Measurements from ENCODE around the gene WDR46. TPM values are rescaled to one million over a fixed set of nuclear protein-coding genes. Genes with fewer than 3 reads are reported as not detected.

Gene WDR46
- polyA plus RNA-seq, 1 donor from 2014 or later, result 68.7 TPM

GRCh38 chr6:33248932-33249731, 39.9 kb downstream of the WDR46 start:
- Mint-ChIP-seq H3K4me3 (peak overlapping the region; percentile 87 to 98 (median 94)), H3K36me3 (peaks cover 3% of the 10 kb centered on the region), H3K27ac (peak overlapping the region; percentile 94 to 99 (median 98)), H3K27me3 (peaks cover 2% of the 10 kb centered on the region), H3K9me3 (no peaks in the 10 kb centered on the region), H3K4me1 (peaks cover 13 to 14% (median 13%) of the 10 kb centered on the region in 3 donors)

- Mint-ChIP-seq H3K27ac (peak overlapping the region; percentile 94 to 99 (median 98)), H3K9me3 (no peaks in the 10 kb centered on the region), H3K4me1 (peaks cover 13 to 14% (median 13%) of the 10 kb centered on the region in 3 donors), H3K4me3 (peak overlapping the region; percentile 87 to 98 (median 94)), H3K27me3 (peaks cover 3% of the 10 kb centered on the region), H3K36me3 (peaks cover 3% of the 10 kb centered on the region)
Observed at GRCh38 chr6:33248643-33248931, 40.5 kb downstream of the WDR46 start.

GRCh38 chr6:33247977-33248642, 40.9 kb downstream of the WDR46 start:
- H3K9me3 Mint-ChIP-seq, result no peaks in the 10 kb centered on the region
- peak overlapping the region; percentile 94 to 99 (median 98) for H3K27ac Mint-ChIP-seq
- peaks cover 3% of the 10 kb centered on the region for H3K36me3 Mint-ChIP-seq
- peaks cover 13 to 14% (median 13%) of the 10 kb centered on the region in 3 donors for H3K4me1 Mint-ChIP-seq
- peak overlapping the region; percentile 87 to 98 (median 94) for H3K4me3 Mint-ChIP-seq
- peaks cover 6% of the 10 kb centered on the region for H3K27me3 Mint-ChIP-seq

- no peaks in the 10 kb centered on the region for H3K36me3 Mint-ChIP-seq
- peaks cover 13% of the 10 kb centered on the region for H3K27me3 Mint-ChIP-seq
- peak overlapping the region in 1 of 3 donors; percentile 39 for H3K27ac Mint-ChIP-seq
- H3K9me3 Mint-ChIP-seq, result no peaks in the 10 kb centered on the region
- peaks cover 0 to 5% (median 2%) of the 10 kb centered on the region in 3 donors for H3K4me1 Mint-ChIP-seq
- H3K4me3 Mint-ChIP-seq, result no peak overlapping the region
Observed at GRCh38 chr6:33243476-33243875, 45.6 kb downstream of the WDR46 start.

GRCh38 chr6:33241968-33242367, 47.1 kb downstream of the WDR46 start:
- H3K9me3 Mint-ChIP-seq, result no peaks in the 10 kb centered on the region
- H3K27me3 Mint-ChIP-seq, result peaks cover 16% of the 10 kb centered on the region
- no peak overlapping the region for H3K27ac Mint-ChIP-seq
- no peak overlapping the region for H3K4me3 Mint-ChIP-seq
- H3K4me1 Mint-ChIP-seq, result peaks cover 0 to 3% (median 0%) of the 10 kb centered on the region in 3 donors
- H3K36me3 Mint-ChIP-seq, result no peaks in the 10 kb centered on the region

- peaks cover 2% of the 10 kb centered on the region for H3K36me3 Mint-ChIP-seq
- H3K4me1 Mint-ChIP-seq, result peaks cover 0 to 3% (median 0%) of the 10 kb centered on the region in 3 donors
- no peaks in the 10 kb centered on the region for H3K9me3 Mint-ChIP-seq
- H3K27me3 Mint-ChIP-seq, result peaks cover 22% of the 10 kb centered on the region
- H3K4me3 Mint-ChIP-seq, result no peak overlapping the region
- no peak overlapping the region for H3K27ac Mint-ChIP-seq
Observed at GRCh38 chr6:33237741-33238140, 51.3 kb downstream of the WDR46 start.

GRCh38 chr6:33236852-33237251, 52.2 kb downstream of the WDR46 start:
- H3K4me3 Mint-ChIP-seq, result no peak overlapping the region
- H3K27ac Mint-ChIP-seq, result no peak overlapping the region
- no peaks in the 10 kb centered on the region for H3K9me3 Mint-ChIP-seq
- peaks cover 20% of the 10 kb centered on the region for H3K27me3 Mint-ChIP-seq
- peaks cover 0 to 1% (median 0%) of the 10 kb centered on the region in 3 donors for H3K4me1 Mint-ChIP-seq
- peaks cover 3% of the 10 kb centered on the region for H3K36me3 Mint-ChIP-seq

GRCh38 chr6:33236328-33236727, 52.7 kb downstream of the WDR46 start:
- H3K27me3 Mint-ChIP-seq, result peaks cover 20% of the 10 kb centered on the region

GRCh38 chr6:33235221-33235634, 53.8 kb downstream of the WDR46 start:
- no peaks in the 10 kb centered on the region for H3K9me3 Mint-ChIP-seq
- H3K27ac Mint-ChIP-seq, result no peak overlapping the region
- no peaks in the 10 kb centered on the region for H3K4me1 Mint-ChIP-seq
- peaks cover 3% of the 10 kb centered on the region for H3K36me3 Mint-ChIP-seq
- peaks cover 20% of the 10 kb centered on the region for H3K27me3 Mint-ChIP-seq
- H3K4me3 Mint-ChIP-seq, result no peak overlapping the region

More at GRCh38 chr6:33236328-33236727, 52.7 kb downstream of the WDR46 start:
- peaks cover 3% of the 10 kb centered on the region for H3K36me3 Mint-ChIP-seq
- no peaks in the 10 kb centered on the region for H3K4me1 Mint-ChIP-seq
- no peak overlapping the region for H3K27ac Mint-ChIP-seq
- H3K4me3 Mint-ChIP-seq, result no peak overlapping the region
- no peaks in the 10 kb centered on the region for H3K9me3 Mint-ChIP-seq

Other genes with a start within 250 kb of the WDR46 start
- gene HLA-DPA1, start 215.6 kb downstream of the WDR46 start, polyA plus RNA-seq, result 2,568 TPM
- gene HLA-DPB1, start 213.2 kb downstream of the WDR46 start, polyA plus RNA-seq, result 2,247 TPM
- not detected for gene COL11A2, start 96.8 kb downstream of the WDR46 start, polyA plus RNA-seq
- 9.7 TPM for gene RXRB, start 88.6 kb downstream of the WDR46 start, polyA plus RNA-seq
- 23.1 TPM for gene SLC39A7, start 88.4 kb downstream of the WDR46 start, polyA plus RNA-seq
- gene HSD17B8, start 84.6 kb downstream of the WDR46 start, polyA plus RNA-seq, result 30.9 TPM
- gene RING1, start 80.7 kb downstream of the WDR46 start, polyA plus RNA-seq, result 9.9 TPM
- gene VPS52, start 17.4 kb downstream of the WDR46 start, polyA plus RNA-seq, result 18.4 TPM
- gene RPS18, start 17.2 kb downstream of the WDR46 start, polyA plus RNA-seq, result 9,150 TPM
- gene B3GALT4, start 12.1 kb downstream of the WDR46 start, polyA plus RNA-seq, result 35.4 TPM
- gene PFDN6, start 362 bp upstream of the WDR46 start, polyA plus RNA-seq, result 49.3 TPM
- gene RGL2, start 9.7 kb upstream of the WDR46 start, polyA plus RNA-seq, result 19.0 TPM
- 605 TPM for gene TAPBP, start 24.8 kb upstream of the WDR46 start, polyA plus RNA-seq
- 14.8 TPM for gene ZBTB22, start 28.5 kb upstream of the WDR46 start, polyA plus RNA-seq
- 144 TPM for gene DAXX, start 33.7 kb upstream of the WDR46 start, polyA plus RNA-seq
- gene KIFC1, start 102.6 kb upstream of the WDR46 start, polyA plus RNA-seq, result 0.23 TPM
- gene PHF1, start 121.8 kb upstream of the WDR46 start, polyA plus RNA-seq, result 77.0 TPM
- 449 TPM for gene CUTA, start 128.9 kb upstream of the WDR46 start, polyA plus RNA-seq
- gene SYNGAP1, start 130.8 kb upstream of the WDR46 start, polyA plus RNA-seq, result 0.54 TPM
- gene ZBTB9, start 165.3 kb upstream of the WDR46 start, polyA plus RNA-seq, result 9.0 TPM

Measured in IgD-negative memory B cell (primary cell).